Measurements from ENCODE around the gene SCTR. TPM values are rescaled to one million over a fixed set of nuclear protein-coding genes. Genes with fewer than 3 reads are reported as not detected.

The SCTR gene
- total RNA-seq, 2 donors from 2014 or later, result not detected

- peaks cover 2% of the 10 kb centered on the region for H3K4me1 Mint-ChIP-seq
- H3K27ac Mint-ChIP-seq, result no peak overlapping the region
- DNase-seq (no peak), ATAC-seq (no peak)
- H3K36me3 Mint-ChIP-seq (ENCODE audit: low read depth), result no peaks in the 10 kb centered on the region
- peaks cover 56% of the 10 kb centered on the region for H3K27me3 Mint-ChIP-seq
- no peak overlapping the region for H3K4me3 Mint-ChIP-seq
- H3K9me3 ChIP-seq (ENCODE audit: control insufficient read depth, low read length, poor library complexity, severe bottlenecking), result no peaks in the 10 kb centered on the region
These were observed 70.2 kb downstream of the SCTR start for GRCh38 chr2:119453972-119454593.

DNA sequence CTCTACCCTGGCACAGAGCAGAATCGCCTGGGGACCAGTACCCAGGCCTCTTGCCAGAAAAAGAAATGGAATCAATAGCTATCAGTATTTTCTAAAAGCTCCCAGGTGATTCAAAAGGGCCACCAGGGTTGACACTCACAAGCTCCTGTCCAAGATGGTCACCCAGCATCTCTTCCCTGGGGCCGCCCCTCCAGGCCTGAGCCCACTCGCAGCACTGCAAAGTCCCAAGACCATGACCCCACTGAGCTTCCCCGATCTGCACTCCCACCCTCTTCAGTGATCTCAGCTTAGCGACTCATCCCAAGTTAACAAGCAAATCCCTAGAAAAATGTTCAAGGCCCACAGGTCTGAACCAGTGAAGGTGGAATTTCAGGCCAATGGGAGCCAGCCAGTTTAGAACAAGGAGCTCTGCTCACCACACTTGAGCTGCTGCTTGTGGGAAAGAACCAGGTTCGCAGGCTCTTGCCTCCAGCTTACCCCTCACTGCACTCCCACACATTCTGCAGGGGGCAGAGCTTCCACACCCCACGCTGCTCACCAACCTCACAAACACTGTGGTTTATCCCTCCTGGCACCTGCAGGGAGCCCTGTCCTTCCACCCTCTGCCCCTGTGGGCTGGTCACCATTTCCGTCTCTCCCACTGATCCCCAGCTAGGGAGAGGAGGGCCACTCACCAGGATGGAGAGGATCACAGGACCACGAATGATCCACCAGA lies 72.8 kb downstream of the SCTR start:
- Mint-ChIP-seq H3K27me3 (peaks cover 75% of the 10 kb centered on the region), H3K4me1 (peaks cover 2% of the 10 kb centered on the region), H3K4me3 (no peak overlapping the region), H3K36me3 (ENCODE audit: low read depth) (no peaks in the 10 kb centered on the region), H3K27ac (no peak overlapping the region)
- H3K9me3 ChIP-seq (ENCODE audit: control insufficient read depth, low read length, poor library complexity, severe bottlenecking), result no peaks in the 10 kb centered on the region
- ATAC-seq (no peak), DNase-seq (no peak)

GRCh38 chr2:119449521-119449920 lies 74.8 kb downstream of the SCTR start:
- Mint-ChIP-seq H3K4me3 (no peak overlapping the region), H3K36me3 (ENCODE audit: low read depth) (no peaks in the 10 kb centered on the region), H3K4me1 (no peaks in the 10 kb centered on the region), H3K27me3 (peaks cover 76% of the 10 kb centered on the region), H3K27ac (no peak overlapping the region)
- DNase-seq (no peak), ATAC-seq (no peak)
- H3K9me3 ChIP-seq (ENCODE audit: control insufficient read depth, low read length, poor library complexity, severe bottlenecking), result no peaks in the 10 kb centered on the region

DNA sequence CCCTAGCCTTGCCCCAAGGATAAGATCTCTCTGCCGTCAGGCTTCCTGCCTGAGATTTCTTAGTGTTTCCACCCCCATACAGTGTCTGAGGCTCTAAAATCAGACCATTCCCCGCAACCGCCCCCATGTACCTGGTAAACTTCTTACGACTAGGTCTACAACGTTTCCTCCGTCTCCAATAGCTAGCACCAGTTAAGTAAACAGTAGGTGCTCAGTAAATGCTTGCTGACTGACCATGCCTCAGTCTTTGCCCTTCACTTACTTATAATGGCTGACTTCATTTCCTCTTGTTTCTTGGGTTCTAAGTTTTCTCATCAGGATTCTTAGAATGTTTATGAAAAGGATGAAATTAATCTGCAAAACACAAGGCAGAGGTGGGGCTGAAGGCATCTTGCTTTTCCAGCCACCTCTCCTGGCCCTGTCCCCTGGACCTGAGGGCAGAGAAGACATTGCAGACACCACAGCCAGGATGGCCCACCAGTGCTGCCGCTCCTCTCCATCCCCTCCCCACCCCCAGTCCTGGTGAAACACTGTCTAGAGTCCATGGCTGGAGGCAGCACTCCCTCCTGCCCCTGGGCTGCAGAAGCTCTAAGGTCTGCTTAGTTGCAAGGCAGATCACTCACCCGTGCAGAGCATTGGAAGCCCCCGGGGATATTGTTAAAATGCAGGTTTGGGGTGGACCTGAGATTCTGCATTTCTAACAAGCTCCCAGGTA lies 75.7 kb downstream of the SCTR start:
- H3K27ac Mint-ChIP-seq, result no peak overlapping the region
- ATAC-seq (no peak), DNase-seq (no peak)
- no peaks in the 10 kb centered on the region for H3K4me1 Mint-ChIP-seq
- no peaks in the 10 kb centered on the region for H3K9me3 ChIP-seq (ENCODE audit: control insufficient read depth, low read length, poor library complexity, severe bottlenecking)
- peaks cover 69% of the 10 kb centered on the region for H3K27me3 Mint-ChIP-seq
- no peaks in the 10 kb centered on the region for H3K36me3 Mint-ChIP-seq (ENCODE audit: low read depth)
- no peak overlapping the region for H3K4me3 Mint-ChIP-seq

DNA sequence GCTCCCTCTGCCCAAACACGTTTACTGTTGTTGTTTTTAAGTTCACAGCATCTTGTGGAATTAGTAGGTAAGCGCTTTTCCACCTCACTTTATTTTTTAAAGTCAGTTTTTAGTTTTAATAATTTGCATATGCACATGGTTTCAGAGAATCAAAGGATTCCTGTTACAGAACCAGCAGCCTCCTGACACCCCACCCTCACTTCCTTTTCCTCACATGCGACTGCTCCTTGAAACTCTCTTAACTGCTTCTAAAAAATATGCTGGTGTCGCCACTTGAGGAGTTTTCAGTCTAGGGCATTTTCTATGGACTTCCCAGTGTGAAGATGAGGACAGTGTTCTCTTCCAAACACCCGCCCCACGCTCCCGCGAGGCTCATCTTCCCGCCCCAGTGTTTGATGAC lies 78.2 kb downstream of the SCTR start:
- no peak for DNase-seq
- H3K36me3 Mint-ChIP-seq (ENCODE audit: low read depth), result no peaks in the 10 kb centered on the region
- no peak overlapping the region for H3K27ac Mint-ChIP-seq
- H3K9me3 ChIP-seq (ENCODE audit: control insufficient read depth, low read length, poor library complexity, severe bottlenecking), result no peaks in the 10 kb centered on the region
- no peaks in the 10 kb centered on the region for H3K4me1 Mint-ChIP-seq
- no peak for ATAC-seq
- H3K27me3 Mint-ChIP-seq, result peaks cover 51% of the 10 kb centered on the region
- H3K4me3 Mint-ChIP-seq, result no peak overlapping the region

DNA sequence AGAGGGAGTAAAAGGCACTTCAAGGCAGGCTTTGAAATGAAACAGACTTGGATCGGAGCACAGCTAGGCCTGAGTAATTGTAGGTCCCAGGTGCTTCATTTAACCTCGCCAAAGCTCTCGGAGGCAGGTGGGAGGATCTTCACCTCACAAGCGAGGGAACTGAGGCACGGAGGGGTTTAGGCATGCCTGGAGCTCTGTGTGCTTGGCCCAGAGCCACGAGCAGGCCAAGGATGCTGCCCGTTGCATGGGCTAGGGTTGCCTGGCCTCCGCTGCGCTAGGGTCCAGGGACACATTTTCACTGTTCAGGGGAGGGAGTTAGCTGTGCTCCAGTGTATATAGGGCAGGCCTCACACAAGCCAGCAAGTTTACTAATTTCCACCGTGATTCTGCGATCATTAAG lies 81.4 kb downstream of the SCTR start:
- H3K4me3 Mint-ChIP-seq, result no peak overlapping the region
- peaks cover 4% of the 10 kb centered on the region for H3K4me1 Mint-ChIP-seq
- no peaks in the 10 kb centered on the region for H3K36me3 Mint-ChIP-seq (ENCODE audit: low read depth)

DNA sequence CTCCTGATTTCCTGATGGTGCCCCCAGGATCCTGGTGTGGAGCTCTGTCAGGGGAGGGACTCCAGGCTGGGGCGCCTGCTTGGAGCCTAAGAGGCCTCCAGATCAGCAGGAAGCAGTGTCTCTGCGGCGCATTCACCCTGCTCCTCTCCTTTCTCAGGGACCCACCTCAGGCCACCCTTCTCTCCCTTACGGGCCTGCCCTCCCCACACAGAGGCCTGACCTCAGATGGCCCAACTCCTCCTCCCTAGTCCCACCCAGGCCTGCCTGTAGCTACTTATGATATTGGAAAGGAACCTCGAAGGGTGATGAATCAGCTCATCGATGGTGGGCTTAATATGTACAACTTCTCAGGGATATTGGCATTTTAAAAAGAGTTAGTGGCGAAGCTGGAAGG lies 82.1 kb downstream of the SCTR start:
- DNase-seq, result no peak
- no peak overlapping the region for H3K4me3 Mint-ChIP-seq
- peaks cover 52% of the 10 kb centered on the region for H3K27me3 Mint-ChIP-seq
- H3K27ac Mint-ChIP-seq, result no peak overlapping the region
- no peaks in the 10 kb centered on the region for H3K9me3 ChIP-seq (ENCODE audit: control insufficient read depth, low read length, poor library complexity, severe bottlenecking)
- no peak for ATAC-seq
- H3K36me3 Mint-ChIP-seq (ENCODE audit: low read depth), result no peaks in the 10 kb centered on the region
- H3K4me1 Mint-ChIP-seq, result peaks cover 4% of the 10 kb centered on the region

More for the DNA sequence above, 81.4 kb downstream of the SCTR start:
- H3K27me3 Mint-ChIP-seq, result peaks cover 54% of the 10 kb centered on the region
- no peaks in the 10 kb centered on the region for H3K9me3 ChIP-seq (ENCODE audit: control insufficient read depth, low read length, poor library complexity, severe bottlenecking)
- H3K27ac Mint-ChIP-seq, result no peak overlapping the region
- DNase-seq (no peak), ATAC-seq (no peak)

GRCh38 chr2:119441376-119442225 lies 82.7 kb downstream of the SCTR start:
- no peak for ATAC-seq
- no peak overlapping the region for H3K27ac Mint-ChIP-seq
- H3K36me3 Mint-ChIP-seq (ENCODE audit: low read depth), result no peaks in the 10 kb centered on the region
- H3K9me3 ChIP-seq (ENCODE audit: control insufficient read depth, low read length, poor library complexity, severe bottlenecking), result no peaks in the 10 kb centered on the region
- no peak for DNase-seq
- H3K4me1 Mint-ChIP-seq, result peaks cover 4% of the 10 kb centered on the region
- peaks cover 52% of the 10 kb centered on the region for H3K27me3 Mint-ChIP-seq
- no peak overlapping the region for H3K4me3 Mint-ChIP-seq

GRCh38 chr2:119440873-119441272 lies 83.4 kb downstream of the SCTR start:
- H3K36me3 Mint-ChIP-seq (ENCODE audit: low read depth), result no peaks in the 10 kb centered on the region
- no peak overlapping the region for H3K4me3 Mint-ChIP-seq
- DNase-seq, result no peak

DNA sequence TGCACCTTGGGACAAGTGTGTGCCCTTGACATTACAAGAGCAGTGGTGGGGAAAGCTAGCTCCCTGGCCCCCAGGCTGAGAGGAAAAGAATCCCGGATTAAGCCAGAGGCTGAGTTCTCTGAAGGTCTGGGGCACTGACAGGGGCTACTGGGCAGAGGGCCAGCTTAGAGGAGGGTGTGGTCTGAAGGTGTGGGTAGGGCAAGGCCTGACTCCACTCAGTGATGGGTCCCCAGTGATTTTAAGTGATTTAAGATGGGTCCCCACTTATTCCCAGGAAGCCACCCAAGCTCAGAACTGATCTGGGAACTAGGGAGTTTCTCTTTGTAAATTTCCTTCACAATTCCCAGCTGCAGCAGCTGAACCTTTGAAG lies 83.8 kb downstream of the SCTR start:
- H3K4me1 Mint-ChIP-seq, result peaks cover 4% of the 10 kb centered on the region
- ATAC-seq (no peak), DNase-seq (no peak)
- H3K27me3 Mint-ChIP-seq, result peaks cover 52% of the 10 kb centered on the region
- no peaks in the 10 kb centered on the region for H3K9me3 ChIP-seq (ENCODE audit: control insufficient read depth, low read length, poor library complexity, severe bottlenecking)
- H3K4me3 Mint-ChIP-seq, result no peak overlapping the region
- H3K36me3 Mint-ChIP-seq (ENCODE audit: low read depth), result no peaks in the 10 kb centered on the region
- H3K27ac Mint-ChIP-seq, result no peak overlapping the region

More at GRCh38 chr2:119440873-119441272, 83.4 kb downstream of the SCTR start:
- peaks cover 52% of the 10 kb centered on the region for H3K27me3 Mint-ChIP-seq
- H3K27ac Mint-ChIP-seq, result no peak overlapping the region
- ATAC-seq, result no peak
- H3K4me1 Mint-ChIP-seq, result peaks cover 4% of the 10 kb centered on the region
- H3K9me3 ChIP-seq (ENCODE audit: control insufficient read depth, low read length, poor library complexity, severe bottlenecking), result no peaks in the 10 kb centered on the region

- peaks cover 56% of the 10 kb centered on the region for H3K27me3 Mint-ChIP-seq
- H3K36me3 Mint-ChIP-seq (ENCODE audit: low read depth), result no peaks in the 10 kb centered on the region
- H3K27ac Mint-ChIP-seq, result no peak overlapping the region
- no peaks in the 10 kb centered on the region for H3K9me3 ChIP-seq (ENCODE audit: control insufficient read depth, low read length, poor library complexity, severe bottlenecking)
- H3K4me1 Mint-ChIP-seq, result peaks cover 4% of the 10 kb centered on the region
- ATAC-seq (no peak), DNase-seq (no peak)
- H3K4me3 Mint-ChIP-seq, result no peak overlapping the region
These were observed 84.4 kb downstream of the SCTR start for GRCh38 chr2:119439574-119440500.

DNA sequence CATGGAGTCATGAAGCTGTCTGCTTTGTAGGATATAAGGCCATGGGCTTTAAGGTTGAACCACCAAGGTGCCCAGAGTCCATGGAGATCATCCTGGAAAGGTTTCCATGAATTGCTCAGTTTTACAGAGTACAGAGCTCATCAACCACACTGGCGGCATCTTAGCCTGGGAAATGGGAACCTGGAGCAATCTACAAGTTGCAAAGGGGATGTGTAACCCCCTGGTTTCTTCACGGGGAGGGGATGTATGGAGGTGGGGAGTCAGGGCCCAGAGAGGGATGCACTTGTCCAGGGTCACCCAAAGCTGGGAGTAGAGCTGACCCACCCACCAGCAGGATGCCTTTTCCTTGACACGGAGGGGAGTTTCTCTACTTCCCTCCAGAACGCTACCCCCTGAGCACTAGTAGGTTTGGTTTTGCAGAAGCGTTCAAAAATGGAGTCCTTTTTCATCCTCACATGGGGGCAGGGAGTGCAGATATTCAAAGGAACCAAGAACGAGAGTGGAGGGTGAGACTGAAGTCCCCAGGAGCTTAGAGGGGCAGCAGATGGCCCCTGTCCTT lies 85.5 kb downstream of the SCTR start:
- ATAC-seq (no peak), DNase-seq (no peak)
- Mint-ChIP-seq H3K36me3 (ENCODE audit: low read depth) (no peaks in the 10 kb centered on the region), H3K27ac (no peak overlapping the region), H3K4me1 (peaks cover 4% of the 10 kb centered on the region), H3K27me3 (peaks cover 66% of the 10 kb centered on the region), H3K4me3 (no peak overlapping the region)
- H3K9me3 ChIP-seq (ENCODE audit: control insufficient read depth, low read length, poor library complexity, severe bottlenecking), result no peaks in the 10 kb centered on the region
